GM12891 (cell line): ENCODE measurements around the gene CD163.

Source experiments
- POU2F2 ChIP-seq: IDR thresholded peaks from 2 replicates; pipeline ENCODE4 v1.6.1; 2011; ENCODE audit warnings: low read depth, mild to moderate bottlenecking, control low read depth, low read length, moderate library complexity
- TAF1 ChIP-seq: IDR thresholded peaks from 2 replicates; pipeline ENCODE4 v1.6.1; 2011; ENCODE audit warnings: low read depth, low read length, control low read depth

- TF ChIP-seq TAF1 = no peak
- no peak for TF ChIP-seq POU2F2
Observed at GRCh38 chr12:7441216-7441615, 62.4 kb downstream of the CD163 start.
